ENCODE measurements around the gene PUS3.
"Not testable (repeated sequence)": the region's sequence is repeated elsewhere in the genome, so short reads cannot be mapped to it uniquely, and the experiment has no call there.

GRCh38 chr11:125914601-125915000 is 11.6 kb upstream of the PUS3 start:
- not testable (repeated sequence) for TF ChIP-seq TARDBP, SP1 (IDR thresholded peaks at IDR 0.05)
